Endothelial cell of umbilical vein (primary cell): Measurements from ENCODE around the gene CBFA2T3. TPM values are rescaled to one million over a fixed set of nuclear protein-coding genes. Genes with fewer than 3 reads are reported as not detected.

Experiments
- BruUV-seq: library from RNA; stranded (reverse); fragments of 400-500 nt; replicated peaks from 2 replicates; lab custom pipeline; 2021; lab: Mats Ljungman, UMichigan
- CTCF ChIA-PET: fragments of 300-600, 350-600 bp; sonication (Branson Sonifier 250); formaldehyde crosslinking; loops from one replicate; lab custom pipeline; 2021; ENCODE audit warnings: antibody characterized with exemption, inconsistent platforms; lab: Charles Lee
- POLR2A ChIA-PET: fragments of 300-600, 350-600 bp; sonication (Branson Sonifier 250); formaldehyde crosslinking; loops from one replicate; lab custom pipeline; 2021; ENCODE audit warnings: antibody characterized with exemption, inconsistent platforms; lab: Charles Lee
- DNase-seq: peaks from one replicate; pipeline ENCODE4 v3.0.0-alpha.2; 2011; ENCODE audit warnings: low read depth, low spot score
- FAIRE-seq: peaks from 2 replicates; lab custom pipeline; 2011; peaks lifted over from hg19 to GRCh38; lab: Jason Lieb, UNC
- H2AFZ ChIP-seq: 2 replicates; pipeline ENCODE4 v1.6.0; 2012; ENCODE audit warnings: low read depth, low read length, control low read depth, inconsistent platforms
- H3K27ac ChIP-seq: 2 replicates; pipeline ENCODE4 v1.5.1; 2011; ENCODE audit warnings: low read depth, mild to moderate bottlenecking, control low read depth, low read length, moderate library complexity; ENCODE audit not compliant: insufficient read depth
- H3K27me3 ChIP-seq, 2 experiments: 2 replicates each; pipeline versions ENCODE4 v1.6.0 to v1.6.1; 2011; ENCODE audit warnings: low read length in 2 of 2, mixed read lengths in 1 of 2; ENCODE audit not compliant: control insufficient read depth in 2 of 2, insufficient read depth in 2 of 2
- H3K36me3 ChIP-seq, 2 experiments: 2 replicates in 1 of 2; 3 replicates in 1 of 2; pipeline ENCODE4 v1.5.1; 2011; ENCODE audit warnings: low read length in 2 of 2, mild to moderate bottlenecking in 1 of 2, moderate library complexity in 1 of 2; ENCODE audit not compliant: control insufficient read depth in 2 of 2, insufficient read depth in 2 of 2; ENCODE audit errors: extremely low read depth in 1 of 2
- H3K4me1 ChIP-seq: 3 replicates; pipeline ENCODE4 v1.5.1; 2011; ENCODE audit warnings: mild to moderate bottlenecking, low read length; ENCODE audit not compliant: control insufficient read depth, insufficient read depth; ENCODE audit errors: extremely low read depth
- H3K4me2 ChIP-seq: 2 replicates; pipeline ENCODE4 v1.6.1; 2011; ENCODE audit warnings: low read length, control low read depth, mixed read lengths; ENCODE audit not compliant: insufficient read depth
- H3K4me3 ChIP-seq, 3 experiments: fragments of 200-600 bp in 1 of 3; sonication (generic), shearing (Covaris generic) in 1 of 3; replicated peaks in 1 of 3; 2 replicates each; pipeline ENCODE4 v1.5.1; 2011 to 2016; ENCODE audit warnings: control low read depth in 3 of 3, low read length in 3 of 3, mild to moderate bottlenecking in 2 of 3, inconsistent platforms in 1 of 3, low read depth in 1 of 3, moderate library complexity in 1 of 3; ENCODE audit not compliant: insufficient read depth in 1 of 3
- H3K79me2 ChIP-seq: 2 replicates; pipeline ENCODE4 v1.6.0; 2012; ENCODE audit warnings: low read length, inconsistent platforms; ENCODE audit not compliant: control insufficient read depth, insufficient read depth
- H3K9ac ChIP-seq: replicated peaks from 2 replicates; pipeline ENCODE3; 2011; ENCODE audit warnings: low read length, control low read depth; ENCODE audit not compliant: insufficient read depth; ENCODE audit errors: extremely low read depth
- H3K9me1 ChIP-seq: replicated peaks from 3 replicates; pipeline ENCODE4 v1.6.0; 2011; ENCODE audit warnings: mild to moderate bottlenecking, low read length; ENCODE audit not compliant: control insufficient read depth, insufficient read depth; ENCODE audit errors: extremely low read depth
- H3K9me3 ChIP-seq: replicated peaks from 2 replicates; pipeline ENCODE4 v1.5.1; 2012; ENCODE audit warnings: low read length, inconsistent platforms; ENCODE audit not compliant: control insufficient read depth, insufficient read depth
- H4K20me1 ChIP-seq: replicated peaks from 2 replicates; pipeline ENCODE3; 2011; ENCODE audit warnings: mild to moderate bottlenecking, low read length; ENCODE audit not compliant: control insufficient read depth, insufficient read depth; ENCODE audit errors: extremely low read depth
- EZH2 ChIP-seq: IDR thresholded peaks from 2 replicates; pipeline ENCODE4 v1.6.1; 2012; ENCODE audit warnings: borderline replicate concordance, low read depth, mild to moderate bottlenecking, moderate library complexity, low read length, inconsistent platforms; ENCODE audit not compliant: severe bottlenecking
- FOS ChIP-seq: IDR thresholded peaks from 2 replicates; pipeline ENCODE4 v1.6.1; 2011; ENCODE audit warnings: mild to moderate bottlenecking, low read length, moderate library complexity, borderline replicate concordance; ENCODE audit not compliant: insufficient read depth
- GATA2 ChIP-seq: IDR thresholded peaks from 2 replicates; pipeline ENCODE4 v1.7.0; 2011; ENCODE audit warnings: low read depth, mild to moderate bottlenecking, moderate library complexity, mixed read lengths, low read length; ENCODE audit not compliant: insufficient read length, insufficient read depth
- JUN ChIP-seq: IDR thresholded peaks from 2 replicates; pipeline ENCODE4 v1.6.1; 2011; ENCODE audit warnings: borderline replicate concordance, low read depth; ENCODE audit not compliant: insufficient read length, insufficient read depth
- MYC ChIP-seq: IDR thresholded peaks from one replicate; pipeline ENCODE4 v1.6.1; 2011; ENCODE audit warnings: mild to moderate bottlenecking, low read depth, low read length
- POLR2A ChIP-seq: IDR thresholded peaks from 2 replicates; pipeline ENCODE4 v1.6.1; 2012; ENCODE audit warnings: low read depth, mild to moderate bottlenecking, control low read depth, low read length
- POLR2AphosphoS5 ChIP-seq: IDR thresholded peaks from 2 replicates; pipeline ENCODE4 v1.6.1; 2012; ENCODE audit warnings: low read depth, mild to moderate bottlenecking, control low read depth, low read length, moderate library complexity; ENCODE audit not compliant: insufficient read depth
- dilution Hi-C: fragments of 300-500 bp; cut with MboI; formaldehyde crosslinking; loops from one replicate; pipeline ENCODE4 v1.15.0; 2019; ENCODE audit warnings: low sequenced_read_pairs; ENCODE audit not compliant: extremely low pct_ligation_motif_present
- intact Hi-C: fragments of 100-400 bp; cut with micrococcal nuclease; formaldehyde crosslinking; loops from one replicate; pipeline ENCODE4 v1.10.0; 2022
- polyA plus RNA-seq, 4 experiments: library from polyadenylated mRNA; depleted of rRNA in 3 of 4; stranded (reverse) in 3 of 4; unstranded in 1 of 4; fragments of >200 nt; gene quantifications; 2 replicates each; pipeline versions ENCODE4 v1.2.1 to v1.2.3, GENCODE V29; 2011 to 2012; ENCODE audit warnings: missing spikeins in 1 of 4
- total RNA-seq: library from RNA; stranded (reverse); gene quantifications from 2 replicates; pipeline ENCODE4 v1.2.3, GENCODE V29; 2021
- TF ChIP-seq, protein P1 (sequence below): IDR thresholded peaks from 2 replicates; pipeline ENCODE4 v1.6.1; 2011; ENCODE audit not compliant: insufficient read depth, insufficient read length
- TF ChIP-seq, protein P2 (sequence below), 2 donors: IDR thresholded peaks; 1 replicate in 1 of 2; 2 replicates in 1 of 2; pipeline ENCODE4 v1.5.1; 2011; ENCODE audit warnings: low read length in 2 of 2, mild to moderate bottlenecking in 2 of 2, moderate library complexity in 2 of 2, control low read depth in 1 of 2, inconsistent platforms in 1 of 2, low read depth in 1 of 2; ENCODE audit not compliant: insufficient read depth in 1 of 2; ENCODE audit errors: extremely low read depth in 1 of 2

CBFA2T3 gene
- total and polyA plus RNA-seq, 2 donors (not counting 3 experiments of a cell fraction or from before 2014, with no cell fraction given), result not detected

DNA sequence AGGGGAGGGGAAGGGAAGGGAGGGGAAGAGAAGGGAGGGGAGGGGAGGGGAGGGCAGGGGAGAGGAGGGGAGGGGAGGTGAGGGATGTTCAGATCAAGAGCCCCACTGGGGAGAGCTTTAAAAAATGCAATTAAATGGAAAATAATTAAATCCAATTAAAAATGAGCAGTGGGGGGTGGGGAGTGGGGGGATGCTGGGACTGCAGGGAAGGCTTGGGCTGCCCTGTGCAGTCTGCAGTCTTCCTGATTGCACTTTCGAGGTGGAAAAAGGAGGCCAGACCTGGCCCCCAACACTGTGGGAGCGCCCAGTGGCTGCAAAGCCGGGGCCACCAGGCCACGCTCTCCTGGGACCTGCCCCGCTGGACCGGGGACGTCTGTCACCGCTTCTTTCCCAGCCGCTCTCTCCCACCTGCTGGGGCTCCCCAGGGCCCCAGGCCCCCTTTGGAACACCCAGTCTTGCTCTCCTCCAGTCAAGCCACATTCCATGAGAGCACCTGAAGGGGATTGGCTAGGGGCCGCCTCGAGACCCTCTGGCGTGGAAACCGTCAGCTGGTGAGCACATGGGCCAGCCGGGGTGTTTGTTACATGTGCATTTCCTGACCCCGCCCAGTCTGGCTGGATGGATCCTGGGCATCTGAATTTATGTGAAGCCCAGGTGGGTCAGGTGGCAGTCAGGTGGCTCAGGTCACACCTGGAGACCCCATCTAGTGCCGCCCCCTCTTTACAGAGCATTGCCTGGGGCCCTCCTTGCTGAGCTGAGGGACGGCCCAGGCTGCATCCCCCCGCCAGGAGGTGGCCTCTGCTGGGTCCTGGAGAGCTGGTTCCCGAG lies 37.6 kb upstream of the CBFA2T3 start:
- Histone ChIP-seq H3K4me2 (no peak overlapping the region), H3K9me3 (no peaks in the 10 kb centered on the region), H3K27ac (no peak overlapping the region), H3K36me3 (no peaks in the 10 kb centered on the region), H3K4me3 (no peak overlapping the region), H3K4me1 (no peaks in the 10 kb centered on the region), H3K27me3 (no peaks in the 10 kb centered on the region), H2AFZ (no peak overlapping the region), H3K9me1 (no peaks in the 10 kb centered on the region), H3K79me2 (no peaks in the 10 kb centered on the region), H3K9ac (no peak overlapping the region), H4K20me1 (no peaks in the 10 kb centered on the region)
- dilution Hi-C loops (no loop called here), intact Hi-C loops (no loop called here)
- TF ChIP-seq POLR2A (no peak), FOS (no peak), EZH2 (no peak), MYC (no peak), POLR2AphosphoS5 (no peak), GATA2 (no peak), JUN (no peak)
- TF ChIP-seq, protein P1, sequence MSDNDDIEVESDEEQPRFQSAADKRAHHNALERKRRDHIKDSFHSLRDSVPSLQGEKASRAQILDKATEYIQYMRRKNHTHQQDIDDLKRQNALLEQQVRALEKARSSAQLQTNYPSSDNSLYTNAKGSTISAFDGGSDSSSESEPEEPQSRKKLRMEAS, result no peak
- TF ChIP-seq, protein P2, sequence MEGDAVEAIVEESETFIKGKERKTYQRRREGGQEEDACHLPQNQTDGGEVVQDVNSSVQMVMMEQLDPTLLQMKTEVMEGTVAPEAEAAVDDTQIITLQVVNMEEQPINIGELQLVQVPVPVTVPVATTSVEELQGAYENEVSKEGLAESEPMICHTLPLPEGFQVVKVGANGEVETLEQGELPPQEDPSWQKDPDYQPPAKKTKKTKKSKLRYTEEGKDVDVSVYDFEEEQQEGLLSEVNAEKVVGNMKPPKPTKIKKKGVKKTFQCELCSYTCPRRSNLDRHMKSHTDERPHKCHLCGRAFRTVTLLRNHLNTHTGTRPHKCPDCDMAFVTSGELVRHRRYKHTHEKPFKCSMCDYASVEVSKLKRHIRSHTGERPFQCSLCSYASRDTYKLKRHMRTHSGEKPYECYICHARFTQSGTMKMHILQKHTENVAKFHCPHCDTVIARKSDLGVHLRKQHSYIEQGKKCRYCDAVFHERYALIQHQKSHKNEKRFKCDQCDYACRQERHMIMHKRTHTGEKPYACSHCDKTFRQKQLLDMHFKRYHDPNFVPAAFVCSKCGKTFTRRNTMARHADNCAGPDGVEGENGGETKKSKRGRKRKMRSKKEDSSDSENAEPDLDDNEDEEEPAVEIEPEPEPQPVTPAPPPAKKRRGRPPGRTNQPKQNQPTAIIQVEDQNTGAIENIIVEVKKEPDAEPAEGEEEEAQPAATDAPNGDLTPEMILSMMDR (IDR thresholded peaks at IDR 0.05; ENCODE audit: extremely low read depth in 1 of 2, insufficient read depth in 1 of 2, low read depth in 1 of 2, low read length in 2 of 2), result no peak
- no TSS peak for BruUV-seq
- POLR2A ChIA-PET, result no interaction called here
- DNase-seq (no peak), FAIRE-seq (no peak)
- CTCF ChIA-PET, result no interaction called here
